Spleen (tissue), 11 donors: ENCODE measurements around the gene URGCP. TPM values are rescaled to one million over a fixed set of nuclear protein-coding genes. Genes with fewer than 3 reads are reported as not detected.
A peak's percentile ranks its signal among the peaks of the same experiment; 100 is the strongest.

ENCODE experiments used
- DNase-seq: peaks from one replicate; pipeline ENCODE4 v3.0.0-alpha.2; 2020
- H3K27ac ChIP-seq, 8 donors: fragments of 200-600 bp; sonication (generic) in 7 of 8; 1 replicate in 4 of 8; 2 replicates in 4 of 8; pipeline versions ENCODE4 v1.5.0 to v1.8.0; 2016 to 2021; ENCODE audit warnings: inconsistent platforms in 4 of 8, mild to moderate bottlenecking in 4 of 8, moderate library complexity in 1 of 8
- H3K27me3 ChIP-seq, 7 donors: fragments of 200-600 bp; sonication (generic) in 6 of 7; replicated peaks in 1 of 7; 1 replicate in 4 of 7; 2 replicates in 3 of 7; pipeline versions ENCODE4 v1.5.0 to v1.8.0; 2016 to 2021; ENCODE audit warnings: inconsistent platforms in 3 of 7, mild to moderate bottlenecking in 1 of 7
- H3K36me3 ChIP-seq, 6 donors: fragments of 200-600 bp; sonication (generic) in 5 of 6; 1 replicate in 4 of 6; 2 replicates in 2 of 6; pipeline versions ENCODE4 v1.5.0 to v1.8.0; 2016 to 2021; ENCODE audit warnings: inconsistent platforms in 2 of 6
- H3K4me1 ChIP-seq, 6 donors: fragments of 200-600 bp; sonication (generic) in 5 of 6; 1 replicate in 3 of 6; 2 replicates in 3 of 6; pipeline versions ENCODE4 v1.5.0 to v1.8.0; 2016 to 2021; ENCODE audit warnings: inconsistent platforms in 3 of 6
- H3K4me3 ChIP-seq, 8 donors: fragments of 200-600 bp; sonication (generic) in 7 of 8; 1 replicate in 4 of 8; 2 replicates in 4 of 8; pipeline versions ENCODE4 v1.5.0 to v1.8.0; 2016 to 2021; ENCODE audit warnings: inconsistent platforms in 4 of 8, mild to moderate bottlenecking in 4 of 8, moderate library complexity in 2 of 8
- H3K9me3 ChIP-seq, 8 donors: fragments of 200-600 bp; sonication (generic) in 7 of 8; 1 replicate in 4 of 8; 2 replicates in 4 of 8; pipeline versions ENCODE4 v1.5.0 to v1.8.0; 2016 to 2021; ENCODE audit warnings: inconsistent platforms in 4 of 8
- POLR2A ChIP-seq, 3 donors: fragments of 450-650 bp; IDR thresholded peaks; one replicate each; pipeline ENCODE4 v1.5.1; 2017; ENCODE audit warnings: antibody characterized with exemption in 3 of 3, mild to moderate bottlenecking in 1 of 3
- POLR2AphosphoS5 ChIP-seq, 3 donors: sonication (generic); formaldehyde crosslinking; IDR thresholded peaks; one replicate each; pipeline ENCODE4 v1.5.1; 2017; ENCODE audit warnings: antibody characterized with exemption in 3 of 3
- WGBS, 5 donors: extraction: QIAGEN DNeasy Blood & Tissue Kit in 3 of 5; methylation state at CpG; one replicate each; pipeline versions ENCODE4 v1.1.5 to v1.1.7; 2013 to 2018; 5-methylcytosine and 5-hydroxymethylcytosine counted together
- intact Hi-C: fragments of 100-400 bp; cut with DNase I; formaldehyde crosslinking; loops from one replicate; pipeline ENCODE4 v1.15.0; 2023; ENCODE audit warnings: low total_unique reads
- polyA plus RNA-seq, 3 donors: library from polyadenylated mRNA; stranded (reverse); fragments of 200-250 nt; gene quantifications; one replicate each; pipeline ENCODE4 v1.2.1, GENCODE V29; 2013
- total RNA-seq, 7 donors: library from RNA; depleted of rRNA in 3 of 7; stranded (reverse); fragments of >200 nt in 3 of 7; fragmentation: NEBNext Ultra II Directional in 4 of 7; extraction: Animal tissue kit (Norgen Biotek cat#: 25700) in 4 of 7; gene quantifications; one replicate each; pipeline versions ENCODE4 v1.1.0 to v1.2.1, GENCODE V29; 2016 to 2021
- TF ChIP-seq, protein P1 (sequence below), 11 experiments: fragments of 200-600 bp in 7 of 11; fragments of 450-650 bp in 4 of 11; sonication (generic) in 4 of 11; IDR thresholded peaks in 8 of 11; conservative IDR thresholded peaks in 3 of 11; 1 replicate in 7 of 11; 2 replicates in 4 of 11; pipeline versions ENCODE4 v1.4.0 to v1.8.0; 2016 to 2021; ENCODE audit warnings: antibody characterized with exemption in 11 of 11, inconsistent platforms in 4 of 11, mild to moderate bottlenecking in 1 of 11
- donor health status: healthy with polysubstance abuse.
- donor health status: DM: no; HTN: no; CAD: no; lungs with moderate emphysema.
- donor health status: DM: no; HTN: no; CAD: no.
- donor health status: Bipolar disorder and iron deficiency.
- donor health status: healthy.
- donor health status: DM: no; HTN: no; CAD: no.
- donor health status: DM: yes; HTN: yes; CAD: no.

Gene URGCP
- total and polyA plus RNA-seq, 10 donors: 8.6 to 32.1 (median 24.6) TPM

DNA sequence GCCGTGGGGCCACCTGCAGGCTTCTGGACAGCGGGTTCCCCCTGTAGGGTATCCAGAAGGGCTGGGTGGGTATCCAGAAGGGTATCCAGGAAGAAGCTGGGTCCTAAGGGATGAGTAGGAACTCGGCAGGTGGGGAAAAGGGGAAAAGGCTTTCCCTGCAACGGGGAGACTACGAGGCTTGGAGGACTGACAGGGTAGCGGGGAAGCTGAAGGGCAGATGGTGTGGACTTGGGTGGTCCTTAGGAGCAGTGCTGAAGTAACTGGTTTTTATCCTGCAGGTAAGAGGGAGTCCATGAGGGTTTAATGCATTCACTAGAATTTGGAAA, 20.4 kb upstream of the URGCP start:
- Histone ChIP-seq H3K4me3 (peak overlapping the region; percentile 42 to 82 (median 74)), H3K27me3 (no peaks in the 10 kb centered on the region), H3K4me1 (peaks cover 10 to 30% (median 24%) of the 10 kb centered on the region in 6 donors), H3K9me3 (no peaks in the 10 kb centered on the region), H3K27ac (peak overlapping the region; percentile 87 to 99 (median 96)), H3K36me3 (no peaks in the 10 kb centered on the region)
- DNase-seq: no peak
- intact Hi-C loops: no loop called here
- TF ChIP-seq POLR2A (IDR thresholded peaks at IDR 0.05): no peak
- TF ChIP-seq, protein P1, sequence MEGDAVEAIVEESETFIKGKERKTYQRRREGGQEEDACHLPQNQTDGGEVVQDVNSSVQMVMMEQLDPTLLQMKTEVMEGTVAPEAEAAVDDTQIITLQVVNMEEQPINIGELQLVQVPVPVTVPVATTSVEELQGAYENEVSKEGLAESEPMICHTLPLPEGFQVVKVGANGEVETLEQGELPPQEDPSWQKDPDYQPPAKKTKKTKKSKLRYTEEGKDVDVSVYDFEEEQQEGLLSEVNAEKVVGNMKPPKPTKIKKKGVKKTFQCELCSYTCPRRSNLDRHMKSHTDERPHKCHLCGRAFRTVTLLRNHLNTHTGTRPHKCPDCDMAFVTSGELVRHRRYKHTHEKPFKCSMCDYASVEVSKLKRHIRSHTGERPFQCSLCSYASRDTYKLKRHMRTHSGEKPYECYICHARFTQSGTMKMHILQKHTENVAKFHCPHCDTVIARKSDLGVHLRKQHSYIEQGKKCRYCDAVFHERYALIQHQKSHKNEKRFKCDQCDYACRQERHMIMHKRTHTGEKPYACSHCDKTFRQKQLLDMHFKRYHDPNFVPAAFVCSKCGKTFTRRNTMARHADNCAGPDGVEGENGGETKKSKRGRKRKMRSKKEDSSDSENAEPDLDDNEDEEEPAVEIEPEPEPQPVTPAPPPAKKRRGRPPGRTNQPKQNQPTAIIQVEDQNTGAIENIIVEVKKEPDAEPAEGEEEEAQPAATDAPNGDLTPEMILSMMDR (IDR thresholded peaks at IDR 0.05 in 8 of 11, conservative IDR thresholded peaks at IDR 0.05 in 3 of 11): peak in 2 of 11 experiments; percentile 11 to 38
- 1 to 3% (median 3%) methylated on average over 6 of the region's 6 CpGs for WGBS, 5 donors

DNA sequence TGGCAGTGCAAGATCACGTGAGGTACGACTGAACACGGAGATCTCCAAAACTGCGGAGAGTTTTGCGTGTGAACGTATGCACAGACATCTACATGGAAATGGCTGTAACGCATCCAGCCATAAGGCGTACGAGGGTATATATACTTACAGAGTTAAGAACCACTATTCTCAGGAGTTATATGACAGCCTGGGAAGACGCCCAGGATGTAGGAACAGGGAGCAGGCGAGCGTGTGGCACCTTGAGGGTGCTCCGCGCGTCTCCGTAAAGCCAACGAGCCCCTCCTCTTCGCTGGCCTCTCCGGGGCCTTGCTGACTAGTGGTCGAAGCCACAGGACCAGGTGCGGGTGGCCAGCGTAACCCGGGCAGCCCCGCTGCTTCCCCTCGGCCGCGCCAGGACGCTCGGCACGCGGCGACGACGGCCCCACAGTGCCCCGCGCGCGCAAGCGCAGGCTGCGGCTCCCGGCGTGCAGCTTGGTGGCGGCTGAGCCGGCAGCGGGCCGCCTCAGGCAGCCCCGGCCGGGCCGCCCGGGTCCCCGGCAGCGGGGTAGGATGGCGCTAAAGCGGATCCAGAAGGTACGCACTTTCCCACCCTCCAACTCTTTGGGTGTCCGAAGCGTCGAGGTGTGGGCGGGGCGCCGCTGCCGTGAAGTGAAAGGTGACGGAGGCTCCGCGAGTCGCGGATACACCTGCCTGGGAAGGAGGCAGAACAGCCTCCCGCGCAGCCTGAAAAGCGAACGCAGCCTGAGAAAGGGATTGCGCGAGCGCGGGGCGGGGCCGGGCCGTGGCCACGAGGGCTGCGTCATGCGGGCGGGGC, 19.8 kb upstream of the URGCP start, which contains the start of gene UBE2D4:
TSS of gene UBE2D4 (plus strand) at position 453 of the 814 bp plus-strand sequence. CDS start at position 550, 97 bp downstream.
- H3K27me3 ChIP-seq: no peaks in the 10 kb centered on the region
- peak within 1 kb of the TSS; percentile 42 to 82 (median 74) for H3K4me3 ChIP-seq
- 0 to 1% (median 0%) methylated on average over 48 to 82 of the region's 82 CpGs for WGBS, 5 donors
- DNase-seq: peak; percentile 98
- H3K27ac ChIP-seq: peak within 1 kb of the TSS; percentile 87 to 99 (median 96)
- peaks cover 10 to 30% (median 24%) of the 10 kb centered on the region in 6 donors for H3K4me1 ChIP-seq
- no peaks in the 10 kb centered on the region for H3K9me3 ChIP-seq
- TF ChIP-seq, protein P1 (IDR thresholded peaks at IDR 0.05 in 8 of 11, conservative IDR thresholded peaks at IDR 0.05 in 3 of 11): peak in 2 of 11 experiments; percentile 11 to 43
- TF ChIP-seq POLR2A (IDR thresholded peaks at IDR 0.05) (peak; percentile 79 to 97 (median 92)), POLR2AphosphoS5 (IDR thresholded peaks at IDR 0.05) (peak; percentile 99 to 100 (median 99))
- no peaks in the 10 kb centered on the region for H3K36me3 ChIP-seq
- intact Hi-C loops: no loop called here

GRCh38 chr7:43922726-43923125, 16.3 kb upstream of the URGCP start:
- no peaks in the 10 kb centered on the region for H3K9me3 ChIP-seq
- WGBS, 5 donors: 88 to 97% (median 97%) methylated on average over 4 of the region's 4 CpGs
- no peak for DNase-seq
- H3K4me3 ChIP-seq: no peak overlapping the region
- peaks cover 0 to 13% (median 0%) of the 10 kb centered on the region in 6 donors for H3K36me3 ChIP-seq
- TF ChIP-seq, protein P1 (IDR thresholded peaks at IDR 0.05 in 8 of 11, conservative IDR thresholded peaks at IDR 0.05 in 3 of 11): no peak
- TF ChIP-seq POLR2A (IDR thresholded peaks at IDR 0.05) (no peak), POLR2AphosphoS5 (IDR thresholded peaks at IDR 0.05) (no peak)
- no peaks in the 10 kb centered on the region for H3K27me3 ChIP-seq
- H3K27ac ChIP-seq: no peak overlapping the region
- H3K4me1 ChIP-seq: peaks cover 10 to 29% (median 24%) of the 10 kb centered on the region in 6 donors
- intact Hi-C loops: no loop called here

- H3K27ac ChIP-seq: no peak overlapping the region
- 77 to 85% (median 82%) methylated on average over 2 of the region's 2 CpGs for WGBS, 5 donors
- no peak for DNase-seq
- peaks cover 6 to 17% (median 13%) of the 10 kb centered on the region in 6 donors for H3K4me1 ChIP-seq
- no peaks in the 10 kb centered on the region for H3K9me3 ChIP-seq
- intact Hi-C loops: no loop called here
- H3K36me3 ChIP-seq: peaks cover 0 to 13% (median 0%) of the 10 kb centered on the region in 6 donors
- TF ChIP-seq, protein P1 (IDR thresholded peaks at IDR 0.05 in 8 of 11, conservative IDR thresholded peaks at IDR 0.05 in 3 of 11): no peak
- TF ChIP-seq POLR2A (IDR thresholded peaks at IDR 0.05) (no peak), POLR2AphosphoS5 (IDR thresholded peaks at IDR 0.05) (no peak)
- no peaks in the 10 kb centered on the region for H3K27me3 ChIP-seq
- H3K4me3 ChIP-seq: no peak overlapping the region
Observed at GRCh38 chr7:43921423-43921822, 15.0 kb upstream of the URGCP start.
